Left lung (tissue), 10 donors: ENCODE data around the gene VPS13A. TPM values are rescaled to one million over a fixed set of nuclear protein-coding genes. Genes with fewer than 3 reads are reported as not detected.

Experiments used
- ATAC-seq: fragments of 200-7000 bp; cut with Tn5 transposase; one replicate; pipeline ENCODE4 v1.9.1; 2020; ENCODE audit warnings: moderate library complexity
- DNase-seq, 4 donors: peaks; one replicate each; pipeline ENCODE4 v3.0.0-alpha.2; 2013 to 2020
- H3K27ac ChIP-seq, 2 donors: fragments of 200-600 bp; sonication (generic) in 1 of 2; one replicate each; pipeline versions ENCODE4 v1.5.0 to v1.8.0; 2020 to 2021
- H3K27me3 ChIP-seq, 2 donors: fragments of 200-600 bp; sonication (generic) in 1 of 2; one replicate each; pipeline versions ENCODE4 v1.5.0 to v1.8.0; 2020 to 2021
- H3K36me3 ChIP-seq, 2 donors: fragments of 200-600 bp; sonication (generic) in 1 of 2; one replicate each; pipeline versions ENCODE4 v1.5.0 to v1.8.0; 2020 to 2021
- H3K4me1 ChIP-seq, 2 donors: fragments of 200-600 bp; one replicate each; pipeline ENCODE4 v1.8.0; 2021
- H3K4me3 ChIP-seq, 2 donors: fragments of 200-600 bp; sonication (generic) in 1 of 2; one replicate each; pipeline versions ENCODE4 v1.5.0 to v1.8.0; 2020 to 2021; ENCODE audit warnings: mild to moderate bottlenecking in 1 of 2
- H3K9me3 ChIP-seq, 2 donors: fragments of 200-600 bp; sonication (generic) in 1 of 2; one replicate each; pipeline versions ENCODE4 v1.5.0 to v1.8.0; 2020 to 2021
- CTCF ChIP-seq, 2 donors: fragments of 200-600 bp; sonication (generic) in 1 of 2; IDR thresholded peaks; one replicate each; pipeline versions ENCODE4 v1.5.0 to v1.8.0; 2021; ENCODE audit warnings: antibody characterized with exemption in 2 of 2
- intact Hi-C, 2 donors: fragments of 100-400 bp; cut with DNase I; formaldehyde crosslinking; loops; one replicate each; pipeline versions ENCODE4 v1.11.2 to v1.14.2; 2022
- polyA plus RNA-seq, 6 donors: library from polyadenylated mRNA; unstranded; fragments of 120-200 nt; gene quantifications; one replicate each; pipeline ENCODE4 v1.2.1, GENCODE V29; 2013; ENCODE audit not compliant: insufficient read length in 6 of 6
- total RNA-seq, 2 donors: library from RNA; stranded (reverse); fragmentation: NEBNext Ultra II Directional; extraction: Animal tissue kit (Norgen Biotek cat#: 25700); gene quantifications; one replicate each; pipeline ENCODE4 v1.2.1, GENCODE V29; 2021
- donor health status: DM: no; HTN: yes; CAD: no.
- donor health status: DM: no; HTN: no; CAD: no.

Gene VPS13A
- total and polyA plus RNA-seq, 8 donors: 19.7 to 36.1 (median 28.7) TPM

DNA sequence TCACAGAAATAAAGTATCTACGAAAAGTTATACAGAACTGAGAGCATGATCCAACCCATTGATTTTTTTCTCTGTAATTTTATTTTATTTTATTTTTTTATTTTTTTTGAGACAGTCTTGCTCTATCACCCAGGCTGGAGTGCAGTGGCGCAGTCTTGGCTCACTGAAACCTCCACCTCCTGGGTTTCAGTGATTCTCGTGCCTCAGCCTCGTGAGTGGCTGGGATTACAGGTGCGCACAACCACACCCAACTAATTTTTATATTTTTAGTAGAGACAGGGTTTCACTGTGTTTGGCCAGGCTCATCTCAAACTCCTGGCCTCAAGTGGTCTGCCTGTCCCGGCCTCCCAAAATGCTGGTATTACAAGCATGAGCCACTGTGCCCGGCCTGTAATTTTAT, 107.3 kb downstream of the VPS13A start:
- Histone ChIP-seq H3K27me3 (no peaks in the 10 kb centered on the region), H3K27ac (no peak overlapping the region)
- no peak for ATAC-seq

GRCh38 chr9:77290373-77290772, 113.0 kb downstream of the VPS13A start:
- Histone ChIP-seq H3K4me3 (no peak overlapping the region), H3K36me3 (peaks cover 0 to 12% of the 10 kb centered on the region in 2 donors), H3K4me1 (no peaks in the 10 kb centered on the region), H3K27me3 (no peaks in the 10 kb centered on the region), H3K27ac (no peak overlapping the region), H3K9me3 (peaks cover 0 to 17% of the 10 kb centered on the region in 2 donors)
- TF ChIP-seq CTCF (IDR thresholded peaks at IDR 0.05): no peak
- intact Hi-C loops: no loop called here
- ATAC-seq: no peak
- DNase-seq: no peak

More for the DNA sequence above, 107.3 kb downstream of the VPS13A start:
- intact Hi-C loops: no loop called here
- TF ChIP-seq CTCF (IDR thresholded peaks at IDR 0.05): no peak
- Histone ChIP-seq H3K4me3 (no peak overlapping the region), H3K9me3 (peaks cover 0 to 17% of the 10 kb centered on the region in 2 donors), H3K36me3 (peaks cover 0 to 24% of the 10 kb centered on the region in 2 donors), H3K4me1 (no peaks in the 10 kb centered on the region)
- DNase-seq: no peak

- H3K36me3 ChIP-seq: peaks cover 0 to 10% of the 10 kb centered on the region in 2 donors
- DNase-seq: peak in 1 of 4 donors; percentile 2
- H3K4me1 ChIP-seq: no peaks in the 10 kb centered on the region
- intact Hi-C loops: no loop called here
- H3K27me3 ChIP-seq: no peaks in the 10 kb centered on the region
- no peak overlapping the region for H3K4me3 ChIP-seq
- H3K27ac ChIP-seq: no peak overlapping the region
- H3K9me3 ChIP-seq: peaks cover 0 to 17% of the 10 kb centered on the region in 2 donors
- peak in 1 of 2 donors; percentile 20 for TF ChIP-seq CTCF (IDR thresholded peaks at IDR 0.05)
- no peak for ATAC-seq
Observed at GRCh38 chr9:77291714-77292113, 114.4 kb downstream of the VPS13A start.

DNA sequence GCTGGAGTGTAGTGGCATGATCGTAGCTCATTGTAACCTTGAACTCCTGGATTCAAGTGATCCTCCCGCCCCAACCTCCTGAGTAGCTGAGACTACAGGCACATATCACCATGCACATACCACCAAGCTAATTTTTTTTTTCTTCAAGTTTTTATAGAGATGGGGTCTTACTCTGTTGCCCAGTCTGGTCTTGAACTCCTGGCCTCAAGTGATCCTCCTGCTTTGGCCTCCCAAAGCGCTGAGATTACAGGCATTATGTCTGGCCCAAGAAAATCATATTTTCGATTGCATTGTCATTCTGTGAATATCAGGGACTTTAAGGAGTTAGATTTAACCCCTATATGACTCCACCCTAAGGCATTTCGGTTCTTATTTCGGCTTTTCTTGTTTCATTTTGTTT, 116.6 kb downstream of the VPS13A start:
- H3K4me3 ChIP-seq: no peak overlapping the region
- H3K27ac ChIP-seq: no peak overlapping the region
- intact Hi-C loops: no loop called here
- H3K36me3 ChIP-seq: no peaks in the 10 kb centered on the region
- TF ChIP-seq CTCF (IDR thresholded peaks at IDR 0.05): no peak
- no peaks in the 10 kb centered on the region for H3K27me3 ChIP-seq
- no peak for ATAC-seq
- DNase-seq: no peak
- peaks cover 0 to 1% of the 10 kb centered on the region in 2 donors for H3K9me3 ChIP-seq
- no peaks in the 10 kb centered on the region for H3K4me1 ChIP-seq

DNA sequence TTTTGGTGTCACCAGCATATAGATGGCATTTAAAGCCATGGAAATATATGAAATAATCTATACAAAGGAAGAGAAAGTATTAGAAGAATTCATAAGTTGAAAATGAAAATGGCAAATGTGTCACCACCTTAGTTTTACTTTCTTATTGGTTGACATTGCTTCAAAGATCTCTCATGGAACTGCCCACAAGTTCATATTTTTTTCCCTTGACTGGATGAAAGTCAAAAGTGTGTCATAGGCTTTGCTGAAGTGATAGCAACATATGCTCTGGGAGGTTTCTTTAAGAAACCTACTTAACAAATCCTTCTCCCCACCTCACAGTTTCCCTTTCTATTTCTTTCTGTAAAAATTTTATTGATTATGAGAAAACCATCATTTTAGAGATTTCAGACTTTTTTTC, 127.2 kb downstream of the VPS13A start:
- no peak for TF ChIP-seq CTCF (IDR thresholded peaks at IDR 0.05)
- intact Hi-C loops: no loop called here
- Histone ChIP-seq H3K27me3 (no peaks in the 10 kb centered on the region), H3K36me3 (peaks cover 0 to 5% of the 10 kb centered on the region in 2 donors), H3K4me3 (no peak overlapping the region), H3K9me3 (no peaks in the 10 kb centered on the region), H3K4me1 (no peaks in the 10 kb centered on the region), H3K27ac (no peak overlapping the region)
- ATAC-seq: no peak
- no peak for DNase-seq
